ENCODE results near the gene NPAS3.

The NPAS3 gene

GRCh38 chr14:33065634-33066033 lies 127.0 kb downstream of the NPAS3 start (continued):
- TF ChIP-seq ZNF639 (tag by site-specific recombination; IDR thresholded peaks at IDR 0.05) (no peak), HOXA7 (CRISPR knock-in tag; IDR thresholded peaks at IDR 0.05; ENCODE audit: borderline replicate concordance) (no peak)

GRCh38 chr14:33068040-33068439 lies 129.4 kb downstream of the NPAS3 start:
- ChIA-PET POLR2A (no interaction called here), CTCF (interaction anchor here (0.6 kb wide), 2 partner anchors 198 to 426 kb away, joined by 3 read pairs; no protein-coding TSS in a partner anchor)
- Histone ChIP-seq H3K36me3 (ENCODE audit: control insufficient read depth in 2 of 2, insufficient read depth in 1 of 2, low read length in 2 of 2) (no peaks in the 10 kb centered on the region), H3K27ac (ENCODE audit: extremely low read depth, low read depth, low read length) (no peak overlapping the region), H3K4me1 (ENCODE audit: control insufficient read depth, insufficient read depth, low read length) (no peaks in the 10 kb centered on the region), H3K9me3 (ENCODE audit: control insufficient read depth, insufficient read depth, low read depth, low read length) (no peaks in the 10 kb centered on the region), H3K4me3 (ENCODE audit: low read depth, low read length) (no peak overlapping the region)
- TF ChIP-seq AEBP2 (tag by site-specific recombination; IDR thresholded peaks at IDR 0.05; ENCODE audit: borderline replicate concordance) (no peak), ZNF202 (tag by site-specific recombination; IDR thresholded peaks at IDR 0.05; ENCODE audit: borderline replicate concordance) (no peak), ZBTB8A (tag by site-specific recombination; IDR thresholded peaks at IDR 0.05) (no peak), ZNF544 (tag by site-specific recombination; IDR thresholded peaks at IDR 0.05) (no peak), ZNF140 (tag by site-specific recombination; IDR thresholded peaks at IDR 0.05) (no peak), ZNF24 (tag by site-specific recombination; IDR thresholded peaks at IDR 0.05) (no peak)

- H3K4me3 ChIP-seq (ENCODE audit: low read depth, low read length) = no peak overlapping the region
These were observed 129.9 kb downstream of the NPAS3 start for GRCh38 chr14:33068626-33069025.

More at GRCh38 chr14:33068626-33069025, 129.9 kb downstream of the NPAS3 start:
- H3K36me3 ChIP-seq (ENCODE audit: control insufficient read depth in 2 of 2, insufficient read depth in 1 of 2, low read length in 2 of 2) = no peaks in the 10 kb centered on the region
- H3K27ac ChIP-seq (ENCODE audit: extremely low read depth, low read depth, low read length) = no peak overlapping the region
- TF ChIP-seq ZNF518A (tag by site-specific recombination; conservative IDR thresholded peaks at IDR 0.05; ENCODE audit: low read depth) (no peak), REPIN1 (tag by site-specific recombination; IDR thresholded peaks at IDR 0.05; ENCODE audit: low read depth) (no peak), ZNF645 (tag by site-specific recombination; IDR thresholded peaks at IDR 0.05) (no peak), ZSCAN23 (tag by site-specific recombination; IDR thresholded peaks at IDR 0.05) (no peak), GLI2 (tag by site-specific recombination; IDR thresholded peaks at IDR 0.05; ENCODE audit: borderline replicate concordance, low read depth) (no peak), ZNF26 (tag by site-specific recombination; IDR thresholded peaks at IDR 0.05) (no peak), BCL11B (tag by site-specific recombination; IDR thresholded peaks at IDR 0.05; ENCODE audit: low read depth) (no peak), ZNF138 (tag by site-specific recombination; IDR thresholded peaks at IDR 0.05; ENCODE audit: borderline replicate concordance) (no peak), ZNF785 (tag by site-specific recombination; IDR thresholded peaks at IDR 0.05) (no peak), ZNF561 (tag by site-specific recombination; IDR thresholded peaks at IDR 0.05; ENCODE audit: borderline replicate concordance) (no peak), ZNF664 (tag by site-specific recombination; IDR thresholded peaks at IDR 0.05) (no peak)
- H3K9me3 ChIP-seq (ENCODE audit: control insufficient read depth, insufficient read depth, low read depth, low read length) = no peaks in the 10 kb centered on the region
- no peaks in the 10 kb centered on the region for H3K4me1 ChIP-seq (ENCODE audit: control insufficient read depth, insufficient read depth, low read length)
- ChIA-PET CTCF (no interaction called here), POLR2A (no interaction called here)
